HepG2 (cell line): Measurements from ENCODE around the gene UBE2QL1. TPM values are rescaled to one million over a fixed set of nuclear protein-coding genes. Genes with fewer than 3 reads are reported as not detected.

Source experiments
- ARID5B ChIP-seq: IDR thresholded peaks from 2 replicates; pipeline ENCODE4 v1.4.0; 2020; ENCODE audit warnings: mild to moderate bottlenecking, missing genetic modification reagents
- KLF9 ChIP-seq: IDR thresholded peaks from 2 replicates; pipeline ENCODE4 v1.6.1; 2016; ENCODE audit warnings: low read depth
- MBD4 ChIP-seq: IDR thresholded peaks from 2 replicates; pipeline ENCODE4 v1.6.1; 2012; ENCODE audit warnings: low read length, inconsistent platforms, borderline replicate concordance
- MXI1 ChIP-seq: IDR thresholded peaks from 3 replicates; pipeline ENCODE4 v1.6.1; 2012; ENCODE audit warnings: low read depth, low read length, inconsistent platforms, borderline replicate concordance
- NR2F2 ChIP-seq: IDR thresholded peaks from 2 replicates; pipeline ENCODE4 v1.6.1; 2012; ENCODE audit warnings: low read depth, inconsistent platforms, borderline replicate concordance
- SRY ChIP-seq: sonication (generic); formaldehyde crosslinking; IDR thresholded peaks from 2 replicates; pipeline ENCODE4 v1.8.0; 2022; ENCODE audit warnings: mild to moderate bottlenecking, missing genetic modification reagents
- TEAD3 ChIP-seq: optimal IDR thresholded peaks from 2 replicates; pipeline ENCODE3; 2016; ENCODE audit warnings: borderline replicate concordance
- TFE3 ChIP-seq: IDR thresholded peaks from 2 replicates; pipeline ENCODE4 v1.6.1; 2016
- TRAFD1 ChIP-seq: sonication (generic); formaldehyde crosslinking; IDR thresholded peaks from 2 replicates; pipeline ENCODE4 v1.5.1; 2020; ENCODE audit warnings: missing genetic modification reagents, mild to moderate bottlenecking, borderline replicate concordance
- ZNF34 ChIP-seq: sonication (generic); formaldehyde crosslinking; IDR thresholded peaks from 2 replicates; pipeline ENCODE4 v1.4.0; 2020; ENCODE audit warnings: mild to moderate bottlenecking, missing genetic modification reagents, borderline replicate concordance
- ZNF558 ChIP-seq: sonication (generic); formaldehyde crosslinking; IDR thresholded peaks from 2 replicates; pipeline ENCODE4 v1.9.0; 2022; ENCODE audit warnings: mild to moderate bottlenecking, missing genetic modification reagents, borderline replicate concordance
- ZNF749 ChIP-seq: sonication (generic); formaldehyde crosslinking; IDR thresholded peaks from 2 replicates; pipeline ENCODE4 v1.8.0; 2022; ENCODE audit warnings: mild to moderate bottlenecking, missing genetic modification reagents, moderate library complexity, borderline replicate concordance
- polyA plus RNA-seq, 8 experiments: library from polyadenylated mRNA; depleted of rRNA in 3 of 8; stranded (reverse) in 7 of 8; unstranded in 1 of 8; fragments of >200 nt; fragmentation: Illumina TruSeq in 4 of 8; extraction: Trizol in 4 of 8; gene quantifications; 2 replicates each; pipeline versions ENCODE4 v1.2.1 to v1.2.3, GENCODE V29; 2011 to 2016; ENCODE audit warnings: low read depth in 4 of 8, missing spikeins in 1 of 8, mixed read lengths in 1 of 8; ENCODE audit not compliant: insufficient read depth in 1 of 8
- total RNA-seq, 5 experiments: library from RNA; depleted of rRNA; stranded (reverse); fragments of >200 nt; fragmentation: Illumina TruSeq; extraction: Trizol; gene quantifications; 2 replicates each; pipeline ENCODE4 v1.2.3, GENCODE V29; 2016; ENCODE audit warnings: low read depth in 1 of 5
- TF ChIP-seq, protein P1 (sequence below): sonication (generic); formaldehyde crosslinking; conservative IDR thresholded peaks from 2 replicates; pipeline ENCODE4 v1.4.0; 2020; ENCODE audit warnings: missing genetic modification reagents
- TF ChIP-seq, protein P2 (sequence below): sonication (generic); formaldehyde crosslinking; IDR thresholded peaks from 2 replicates; pipeline ENCODE4 v1.9.0; 2022; ENCODE audit warnings: low read depth, missing genetic modification reagents
- TF ChIP-seq, protein P3 (sequence below): sonication (generic); formaldehyde crosslinking; IDR thresholded peaks from 2 replicates; pipeline ENCODE4 v1.4.0; 2020; ENCODE audit warnings: missing genetic modification reagents

The UBE2QL1 gene
- total and polyA plus RNA-seq, 2 of the 13 experiments (the other 11 are each of a cell fraction or from before 2014, with no cell fraction given) = not detected

- TF ChIP-seq ARID5B (CRISPR knock-in tag) (peak; percentile 77), ZNF558 (CRISPR knock-in tag) (no peak), TFE3 (CRISPR knock-in tag) (no peak), MBD4 (no peak), TRAFD1 (no peak), ZNF749 (CRISPR knock-in tag) (no peak), TEAD3 (CRISPR knock-in tag) (no peak), KLF9 (CRISPR knock-in tag) (no peak), MXI1 (no peak), SRY (CRISPR knock-in tag) (no peak), ZNF34 (CRISPR knock-in tag) (no peak), NR2F2 (peak; percentile 83)
- TF ChIP-seq, protein P1, sequence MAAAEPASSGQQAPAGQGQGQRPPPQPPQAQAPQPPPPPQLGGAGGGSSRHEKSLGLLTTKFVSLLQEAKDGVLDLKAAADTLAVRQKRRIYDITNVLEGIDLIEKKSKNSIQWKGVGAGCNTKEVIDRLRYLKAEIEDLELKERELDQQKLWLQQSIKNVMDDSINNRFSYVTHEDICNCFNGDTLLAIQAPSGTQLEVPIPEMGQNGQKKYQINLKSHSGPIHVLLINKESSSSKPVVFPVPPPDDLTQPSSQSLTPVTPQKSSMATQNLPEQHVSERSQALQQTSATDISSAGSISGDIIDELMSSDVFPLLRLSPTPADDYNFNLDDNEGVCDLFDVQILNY (CRISPR knock-in tag) = no peak
- TF ChIP-seq, protein P2, sequence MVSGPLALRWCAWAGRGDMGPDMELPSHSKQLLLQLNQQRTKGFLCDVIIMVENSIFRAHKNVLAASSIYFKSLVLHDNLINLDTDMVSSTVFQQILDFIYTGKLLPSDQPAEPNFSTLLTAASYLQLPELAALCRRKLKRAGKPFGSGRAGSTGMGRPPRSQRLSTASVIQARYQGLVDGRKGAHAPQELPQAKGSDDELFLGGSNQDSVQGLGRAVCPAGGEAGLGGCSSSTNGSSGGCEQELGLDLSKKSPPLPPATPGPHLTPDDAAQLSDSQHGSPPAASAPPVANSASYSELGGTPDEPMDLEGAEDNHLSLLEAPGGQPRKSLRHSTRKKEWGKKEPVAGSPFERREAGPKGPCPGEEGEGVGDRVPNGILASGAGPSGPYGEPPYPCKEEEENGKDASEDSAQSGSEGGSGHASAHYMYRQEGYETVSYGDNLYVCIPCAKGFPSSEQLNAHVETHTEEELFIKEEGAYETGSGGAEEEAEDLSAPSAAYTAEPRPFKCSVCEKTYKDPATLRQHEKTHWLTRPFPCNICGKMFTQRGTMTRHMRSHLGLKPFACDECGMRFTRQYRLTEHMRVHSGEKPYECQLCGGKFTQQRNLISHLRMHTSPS (CRISPR knock-in tag) = no peak
- TF ChIP-seq, protein P3, sequence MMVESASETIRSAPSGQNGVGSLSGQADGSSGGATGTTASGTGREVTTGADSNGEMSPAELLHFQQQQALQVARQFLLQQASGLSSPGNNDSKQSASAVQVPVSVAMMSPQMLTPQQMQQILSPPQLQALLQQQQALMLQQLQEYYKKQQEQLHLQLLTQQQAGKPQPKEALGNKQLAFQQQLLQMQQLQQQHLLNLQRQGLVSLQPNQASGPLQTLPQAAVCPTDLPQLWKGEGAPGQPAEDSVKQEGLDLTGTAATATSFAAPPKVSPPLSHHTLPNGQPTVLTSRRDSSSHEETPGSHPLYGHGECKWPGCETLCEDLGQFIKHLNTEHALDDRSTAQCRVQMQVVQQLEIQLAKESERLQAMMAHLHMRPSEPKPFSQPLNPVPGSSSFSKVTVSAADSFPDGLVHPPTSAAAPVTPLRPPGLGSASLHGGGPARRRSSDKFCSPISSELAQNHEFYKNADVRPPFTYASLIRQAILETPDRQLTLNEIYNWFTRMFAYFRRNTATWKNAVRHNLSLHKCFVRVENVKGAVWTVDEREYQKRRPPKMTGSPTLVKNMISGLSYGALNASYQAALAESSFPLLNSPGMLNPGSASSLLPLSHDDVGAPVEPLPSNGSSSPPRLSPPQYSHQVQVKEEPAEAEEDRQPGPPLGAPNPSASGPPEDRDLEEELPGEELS (CRISPR knock-in tag) = peak; percentile 50; the same call in 1 of the 2 replicates
These were observed 47.0 kb downstream of the UBE2QL1 start (continued) for GRCh38 chr5:6495433-6496206.
